Calu3 (cell line): ENCODE data around the gene SIRPD. TPM values are rescaled to one million over a fixed set of nuclear protein-coding genes. Genes with fewer than 3 reads are reported as not detected.

Source experiments
- BruUV-seq: library from RNA; stranded (reverse); fragments of 400-500 nt; replicated peaks from 2 replicates; lab custom pipeline; 2021; lab: Mats Ljungman, UMichigan
- CTCF ChIA-PET: fragments of 300-600 bp; sonication (Branson Sonifier 250); formaldehyde crosslinking; loops from one replicate; lab custom pipeline; 2022; ENCODE audit warnings: antibody characterized with exemption; lab: Charles Lee
- DNase-seq: peaks from one replicate; pipeline ENCODE4 v3.0.0; 2022
- H3K27ac Mint-ChIP-seq: one replicate; pipeline ENCODE4 v1.8.0; 2022; ENCODE audit warnings: mixed read lengths; ENCODE audit not compliant: unreplicated experiment
- H3K27me3 Mint-ChIP-seq: one replicate; pipeline ENCODE4 v1.8.0; 2022; ENCODE audit warnings: mixed read lengths; ENCODE audit not compliant: unreplicated experiment
- H3K36me3 Mint-ChIP-seq: one replicate; pipeline ENCODE4 v1.8.0; 2022; ENCODE audit warnings: mild to moderate bottlenecking, moderate library complexity, mixed read lengths; ENCODE audit not compliant: insufficient read depth, unreplicated experiment
- H3K4me1 Mint-ChIP-seq: one replicate; pipeline ENCODE4 v1.8.0; 2022; ENCODE audit warnings: mild to moderate bottlenecking, low read depth, mixed read lengths; ENCODE audit not compliant: unreplicated experiment
- H3K4me3 Mint-ChIP-seq: one replicate; pipeline ENCODE4 v1.8.0; 2022; ENCODE audit warnings: mild to moderate bottlenecking, low read depth, moderate library complexity, mixed read lengths; ENCODE audit not compliant: unreplicated experiment
- H3K9me3 Mint-ChIP-seq: one replicate; pipeline ENCODE4 v1.8.0; 2022; ENCODE audit warnings: low read depth, mixed read lengths; ENCODE audit not compliant: unreplicated experiment
- intact Hi-C: fragments of 100-400 bp; cut with micrococcal nuclease; formaldehyde crosslinking; loops from one replicate; pipeline ENCODE4 v1.10.0; 2022; ENCODE audit not compliant: unreplicated experiment
- total RNA-seq: library from RNA; stranded (reverse); gene quantifications from 2 replicates; pipeline ENCODE4 v1.2.3, GENCODE V29; 2022
- TF ChIP-seq, protein P1 (sequence below): fragments of 200-600 bp; IDR thresholded peaks from one replicate; pipeline ENCODE4 v1.8.0; 2022; ENCODE audit warnings: antibody characterized with exemption; ENCODE audit not compliant: unreplicated experiment

Gene SIRPD
- total RNA-seq, 1 experiment from 2014 or later, result not detected

DNA sequence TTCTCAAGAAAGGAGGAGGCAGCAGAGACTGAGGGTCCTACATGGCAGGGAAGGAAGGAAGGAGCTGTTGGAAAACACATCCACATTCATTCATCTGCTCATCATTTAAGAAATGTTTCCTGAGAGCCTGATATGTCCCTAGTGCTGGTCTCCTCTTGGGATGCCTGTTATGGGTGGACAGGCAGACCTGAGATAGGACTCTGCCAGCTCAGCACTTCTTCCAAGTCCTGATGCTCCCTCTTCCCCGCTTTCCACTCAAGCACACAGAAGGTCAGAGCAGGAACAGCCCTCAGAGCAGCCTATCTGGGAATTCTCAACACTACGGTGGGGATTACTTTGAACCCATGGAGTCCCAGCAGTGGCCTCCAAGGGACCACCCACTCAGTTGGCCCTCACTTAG lies 8.0 kb upstream of the SIRPD start:
- H3K9me3 Mint-ChIP-seq, result peaks cover 9% of the 10 kb centered on the region
- TF ChIP-seq, protein P1, sequence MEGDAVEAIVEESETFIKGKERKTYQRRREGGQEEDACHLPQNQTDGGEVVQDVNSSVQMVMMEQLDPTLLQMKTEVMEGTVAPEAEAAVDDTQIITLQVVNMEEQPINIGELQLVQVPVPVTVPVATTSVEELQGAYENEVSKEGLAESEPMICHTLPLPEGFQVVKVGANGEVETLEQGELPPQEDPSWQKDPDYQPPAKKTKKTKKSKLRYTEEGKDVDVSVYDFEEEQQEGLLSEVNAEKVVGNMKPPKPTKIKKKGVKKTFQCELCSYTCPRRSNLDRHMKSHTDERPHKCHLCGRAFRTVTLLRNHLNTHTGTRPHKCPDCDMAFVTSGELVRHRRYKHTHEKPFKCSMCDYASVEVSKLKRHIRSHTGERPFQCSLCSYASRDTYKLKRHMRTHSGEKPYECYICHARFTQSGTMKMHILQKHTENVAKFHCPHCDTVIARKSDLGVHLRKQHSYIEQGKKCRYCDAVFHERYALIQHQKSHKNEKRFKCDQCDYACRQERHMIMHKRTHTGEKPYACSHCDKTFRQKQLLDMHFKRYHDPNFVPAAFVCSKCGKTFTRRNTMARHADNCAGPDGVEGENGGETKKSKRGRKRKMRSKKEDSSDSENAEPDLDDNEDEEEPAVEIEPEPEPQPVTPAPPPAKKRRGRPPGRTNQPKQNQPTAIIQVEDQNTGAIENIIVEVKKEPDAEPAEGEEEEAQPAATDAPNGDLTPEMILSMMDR, result no peak
- no peak for DNase-seq
- no TSS peak for BruUV-seq
- H3K36me3 Mint-ChIP-seq, result no peaks in the 10 kb centered on the region
- H3K4me1 Mint-ChIP-seq, result peaks cover 31% of the 10 kb centered on the region
- intact Hi-C loops, result no loop called here
- no peaks in the 10 kb centered on the region for H3K27me3 Mint-ChIP-seq
- no peak overlapping the region for H3K4me3 Mint-ChIP-seq
- H3K27ac Mint-ChIP-seq, result no peak overlapping the region
- CTCF ChIA-PET, result no interaction called here

DNA sequence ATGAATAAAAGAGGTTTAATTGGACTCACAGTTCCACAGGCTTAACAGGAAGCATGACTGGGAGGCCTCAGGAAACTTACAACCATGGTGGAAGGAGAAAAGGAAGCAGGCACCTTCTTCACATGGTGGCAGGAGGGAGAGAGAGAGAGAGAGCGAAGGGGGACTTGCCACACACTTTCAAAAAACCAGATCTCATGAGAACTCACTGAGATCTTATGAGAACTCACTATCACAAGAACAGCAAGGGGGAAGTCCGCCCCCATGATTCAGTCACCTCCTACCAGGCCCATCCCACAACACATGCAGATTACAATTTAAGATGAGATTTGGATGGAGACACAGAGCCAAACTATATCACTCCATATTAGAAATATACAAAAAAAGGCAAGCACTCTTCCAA lies 6.1 kb upstream of the SIRPD start:
- no TSS peak for BruUV-seq
- intact Hi-C loops, result no loop called here
- peaks cover 17% of the 10 kb centered on the region for H3K4me1 Mint-ChIP-seq
- H3K9me3 Mint-ChIP-seq, result peaks cover 9% of the 10 kb centered on the region
- no peaks in the 10 kb centered on the region for H3K36me3 Mint-ChIP-seq
- CTCF ChIA-PET, result no interaction called here
- DNase-seq, result no peak
- H3K4me3 Mint-ChIP-seq, result no peak overlapping the region
- no peak overlapping the region for H3K27ac Mint-ChIP-seq
- no peaks in the 10 kb centered on the region for H3K27me3 Mint-ChIP-seq
- TF ChIP-seq, protein P1, result no peak

DNA sequence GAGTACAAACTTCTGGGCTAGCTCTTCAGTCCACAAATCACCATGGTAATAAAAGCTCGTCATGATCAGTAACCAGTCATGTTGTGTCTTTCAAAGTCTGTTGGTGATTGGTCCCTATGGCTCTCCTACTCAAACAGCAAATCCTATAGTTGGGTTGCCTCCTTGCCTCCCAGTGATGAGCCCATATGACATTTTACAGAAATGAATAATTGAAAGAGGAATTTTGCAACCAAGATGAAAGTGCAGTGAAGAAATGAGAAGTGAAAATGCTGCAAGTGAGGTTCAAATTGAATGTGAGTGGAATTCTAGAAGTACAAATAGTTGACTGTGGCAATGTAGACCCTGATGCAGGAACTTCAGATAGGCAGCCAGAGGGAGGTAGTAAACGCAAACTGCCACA lies 5.1 kb upstream of the SIRPD start:
- Mint-ChIP-seq H3K27me3 (no peaks in the 10 kb centered on the region), H3K4me1 (peaks cover 7% of the 10 kb centered on the region), H3K36me3 (no peaks in the 10 kb centered on the region), H3K9me3 (peaks cover 6% of the 10 kb centered on the region), H3K27ac (no peak overlapping the region), H3K4me3 (no peak overlapping the region)
- TF ChIP-seq, protein P1, result no peak
- intact Hi-C loops, result no loop called here
- CTCF ChIA-PET, result no interaction called here
- no TSS peak for BruUV-seq
- DNase-seq, result no peak

DNA sequence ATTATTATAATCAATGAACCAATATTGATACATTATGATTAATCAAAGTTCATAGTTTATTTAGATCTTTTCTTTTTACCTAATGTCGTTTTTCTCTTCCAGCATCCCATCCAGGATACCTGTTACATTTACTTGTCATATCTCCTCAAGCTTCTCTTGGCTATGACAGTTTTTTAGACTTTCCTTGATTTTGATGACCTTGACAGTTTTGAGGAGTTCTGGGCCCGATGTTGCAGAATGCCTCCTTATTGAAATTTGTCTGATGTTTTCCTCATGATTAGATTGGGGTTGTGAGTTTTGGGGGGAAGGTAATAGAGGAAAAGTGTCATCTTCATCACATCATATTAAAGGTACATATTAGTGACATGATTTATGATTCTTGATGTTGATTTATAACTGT lies 3.8 kb upstream of the SIRPD start:
- intact Hi-C loops, result no loop called here
- Mint-ChIP-seq H3K27ac (no peak overlapping the region), H3K27me3 (no peaks in the 10 kb centered on the region), H3K36me3 (no peaks in the 10 kb centered on the region), H3K4me1 (no peaks in the 10 kb centered on the region), H3K4me3 (no peak overlapping the region), H3K9me3 (peaks cover 6% of the 10 kb centered on the region)
- BruUV-seq, result no TSS peak
- CTCF ChIA-PET, result interaction anchor here (0.7 kb wide), 1 partner anchor 196 kb away, joined by 3 read pairs; no protein-coding TSS in a partner anchor
- no peak for DNase-seq
- TF ChIP-seq, protein P1, result no peak
